SU-DHL-6 (cell line): ENCODE results near the gene CAPN15.

Experiments used
- CTCF ChIP-seq: fragments of 200-600 bp; sonication (generic); IDR thresholded peaks from one replicate; pipeline ENCODE4 v1.5.1; 2017; ENCODE audit warnings: antibody characterized with exemption, mild to moderate bottlenecking, low read length, moderate library complexity; ENCODE audit not compliant: insufficient read depth, poor library complexity, severe bottlenecking
- EZH2phosphoT487 ChIP-seq: fragments of 200-600 bp; sonication (generic), shearing (Covaris generic); conservative IDR thresholded peaks from 2 replicates; pipeline ENCODE4 v1.6.1; 2018; ENCODE audit warnings: mild to moderate bottlenecking, antibody characterized with exemption, low read length, moderate library complexity, mixed read lengths

DNA sequence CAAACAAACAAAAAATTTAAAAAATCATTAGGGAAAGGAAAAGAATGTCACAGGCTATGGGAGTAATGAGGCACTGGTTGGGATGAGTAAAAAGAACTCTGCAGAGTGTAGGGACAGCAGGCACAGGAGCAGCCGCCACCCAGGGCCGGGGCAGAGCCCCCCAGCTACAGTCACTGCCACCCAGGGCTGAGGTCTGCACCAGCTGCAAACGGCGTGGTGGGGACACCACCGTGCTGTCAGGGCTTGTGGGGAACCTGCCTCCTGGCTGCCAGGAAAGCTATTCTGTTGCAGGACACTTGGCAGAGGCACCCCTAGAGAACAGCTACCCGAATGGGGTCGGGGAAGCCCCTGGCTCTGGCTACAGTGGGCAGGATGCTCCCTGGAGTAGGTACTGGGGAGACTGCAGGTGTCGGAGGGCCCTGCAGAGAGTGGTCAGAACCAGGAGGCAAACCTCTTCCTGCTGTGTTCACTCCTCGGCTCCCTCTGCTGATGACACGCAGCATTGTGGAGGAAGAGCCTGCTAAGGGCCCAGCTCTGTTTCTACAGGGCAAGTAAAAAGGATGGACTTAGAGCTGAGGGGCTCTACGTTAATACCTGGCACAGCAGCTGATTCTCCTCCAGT, 32.3 kb upstream of the CAPN15 start:
- no peak for TF ChIP-seq CTCF
- no peak for TF ChIP-seq EZH2phosphoT487
